ENCODE data around the gene FBXL4.

FBXL4 gene

GRCh38 chr6:98887650-98888049 lies 60.1 kb downstream of the FBXL4 start:
- Histone ChIP-seq H3K4me3 (ENCODE audit: low read depth in 1 of 2, low read length in 2 of 2) (no peak overlapping the region), H3K79me2 (ENCODE audit: insufficient read depth, low read length) (no peaks in the 10 kb centered on the region), H3K9ac (ENCODE audit: low read depth, low read length) (no peak overlapping the region), H3K4me1 (ENCODE audit: insufficient read depth, low read length) (no peaks in the 10 kb centered on the region), H3K36me3 (ENCODE audit: insufficient read depth, low read length) (peaks cover 40% of the 10 kb centered on the region; the same call in 1 of the 2 replicates), H3K4me2 (ENCODE audit: insufficient read depth, low read length) (no peak overlapping the region), H3K27me3 (ENCODE audit: insufficient read depth, low read length, poor library complexity) (no peaks in the 10 kb centered on the region), H2AFZ (ENCODE audit: low read depth, low read length) (no peak overlapping the region), H3K9me3 (ENCODE audit: insufficient read depth, low read length, severe bottlenecking) (no peaks in the 10 kb centered on the region), H4K20me1 (ENCODE audit: insufficient read depth, low read length) (no peaks in the 10 kb centered on the region), H3K27ac (ENCODE audit: low read length) (no peak overlapping the region)
- DNase-seq (no peak), ATAC-seq (ENCODE audit: insufficient read depth, low read depth) (no peak)
- TF ChIP-seq EZH2 (IDR thresholded peaks at IDR 0.05; ENCODE audit: borderline replicate concordance, low read depth, low read length, severe bottlenecking) (no peak), CTCF (IDR thresholded peaks at IDR 0.05; ENCODE audit: borderline replicate concordance, extremely low read depth, low read length, poor library complexity, severe bottlenecking) (no peak)

GRCh38 chr6:98885330-98885729 lies 62.4 kb downstream of the FBXL4 start:
- TF ChIP-seq CTCF (IDR thresholded peaks at IDR 0.05; ENCODE audit: borderline replicate concordance, extremely low read depth, low read length, poor library complexity, severe bottlenecking): no peak
- TF ChIP-seq EZH2 (IDR thresholded peaks at IDR 0.05; ENCODE audit: borderline replicate concordance, low read depth, low read length, severe bottlenecking): no peak
- no peak overlapping the region for H3K4me2 ChIP-seq (ENCODE audit: insufficient read depth, low read length)
- no peak overlapping the region for H3K9ac ChIP-seq (ENCODE audit: low read depth, low read length)
- H3K79me2 ChIP-seq (ENCODE audit: insufficient read depth, low read length): no peaks in the 10 kb centered on the region
- H4K20me1 ChIP-seq (ENCODE audit: insufficient read depth, low read length): no peaks in the 10 kb centered on the region
- no peak overlapping the region for H3K4me3 ChIP-seq (ENCODE audit: low read depth in 1 of 2, low read length in 2 of 2)
- ATAC-seq (ENCODE audit: insufficient read depth, low read depth): no peak
- DNase-seq: no peak
- H3K27me3 ChIP-seq (ENCODE audit: insufficient read depth, low read length, poor library complexity): no peaks in the 10 kb centered on the region
- no peak overlapping the region for H3K27ac ChIP-seq (ENCODE audit: low read length)
- no peaks in the 10 kb centered on the region for H3K9me3 ChIP-seq (ENCODE audit: insufficient read depth, low read length, severe bottlenecking)
- no peak overlapping the region for H2AFZ ChIP-seq (ENCODE audit: low read depth, low read length)
- peaks cover 33% of the 10 kb centered on the region; the same call in 1 of the 2 replicates for H3K36me3 ChIP-seq (ENCODE audit: insufficient read depth, low read length)
- no peaks in the 10 kb centered on the region for H3K4me1 ChIP-seq (ENCODE audit: insufficient read depth, low read length)

DNA sequence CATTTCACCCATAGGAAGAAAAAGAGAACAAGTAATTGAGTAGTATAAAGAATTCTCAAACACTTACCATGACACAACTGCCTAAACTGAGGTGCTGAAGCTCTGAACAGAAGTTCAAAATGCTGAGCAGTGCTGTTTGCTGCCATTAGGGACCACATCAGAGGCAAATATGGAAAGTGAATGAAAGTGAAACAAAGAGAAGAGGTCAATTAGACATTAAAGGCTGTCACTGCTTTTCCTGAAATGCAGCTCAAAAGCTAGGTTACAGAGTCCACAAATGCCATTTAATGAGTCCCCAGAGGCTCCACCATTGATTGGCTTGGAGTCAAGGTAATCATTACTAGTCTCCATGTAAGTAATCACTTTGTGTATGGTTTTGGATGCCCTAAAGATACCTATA lies 67.3 kb downstream of the FBXL4 start:
- no peak overlapping the region for H3K4me2 ChIP-seq (ENCODE audit: insufficient read depth, low read length)
- no peaks in the 10 kb centered on the region for H3K27me3 ChIP-seq (ENCODE audit: insufficient read depth, low read length, poor library complexity)
- H3K4me3 ChIP-seq (ENCODE audit: low read depth in 1 of 2, low read length in 2 of 2): no peak overlapping the region
- peaks cover 32% of the 10 kb centered on the region for H3K36me3 ChIP-seq (ENCODE audit: insufficient read depth, low read length)
- no peaks in the 10 kb centered on the region for H3K9me3 ChIP-seq (ENCODE audit: insufficient read depth, low read length, severe bottlenecking)
- H3K27ac ChIP-seq (ENCODE audit: low read length): no peak overlapping the region
- H2AFZ ChIP-seq (ENCODE audit: low read depth, low read length): no peak overlapping the region
- no peaks in the 10 kb centered on the region for H3K79me2 ChIP-seq (ENCODE audit: insufficient read depth, low read length)
- H3K9ac ChIP-seq (ENCODE audit: low read depth, low read length): no peak overlapping the region
- H3K4me1 ChIP-seq (ENCODE audit: insufficient read depth, low read length): no peaks in the 10 kb centered on the region
- H4K20me1 ChIP-seq (ENCODE audit: insufficient read depth, low read length): no peaks in the 10 kb centered on the region
- peak; percentile 97 for ATAC-seq (ENCODE audit: insufficient read depth, low read depth)
- peak; percentile 28 for DNase-seq
- TF ChIP-seq EZH2 (IDR thresholded peaks at IDR 0.05; ENCODE audit: borderline replicate concordance, low read depth, low read length, severe bottlenecking): no peak
- TF ChIP-seq CTCF (IDR thresholded peaks at IDR 0.05; ENCODE audit: borderline replicate concordance, extremely low read depth, low read length, poor library complexity, severe bottlenecking): no peak

DNA sequence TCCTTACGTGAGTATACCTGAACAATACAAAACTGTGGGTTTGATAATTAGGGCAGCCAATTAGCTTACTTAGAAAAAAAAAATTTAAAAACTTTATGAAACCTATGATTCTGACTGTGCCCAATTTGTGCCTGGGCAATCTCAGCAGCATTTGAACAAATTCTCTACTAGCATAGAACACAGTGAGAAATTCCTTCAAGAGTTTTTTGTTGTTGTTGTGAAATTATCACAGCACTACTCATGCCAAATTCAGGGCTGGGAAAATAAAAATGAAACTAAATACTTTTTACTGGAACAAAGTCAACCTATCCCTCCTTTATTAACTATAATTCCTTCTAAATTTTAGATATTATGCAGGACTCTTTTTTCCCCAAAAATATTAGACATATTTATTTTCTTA lies 70.5 kb downstream of the FBXL4 start:
- no peak overlapping the region for H3K9ac ChIP-seq (ENCODE audit: low read depth, low read length)
- H3K4me3 ChIP-seq (ENCODE audit: low read depth in 1 of 2, low read length in 2 of 2): no peak overlapping the region
- H3K79me2 ChIP-seq (ENCODE audit: insufficient read depth, low read length): no peaks in the 10 kb centered on the region
- no peak for ATAC-seq (ENCODE audit: insufficient read depth, low read depth)
- TF ChIP-seq CTCF (IDR thresholded peaks at IDR 0.05; ENCODE audit: borderline replicate concordance, extremely low read depth, low read length, poor library complexity, severe bottlenecking): no peak
- H2AFZ ChIP-seq (ENCODE audit: low read depth, low read length): no peak overlapping the region
- H3K36me3 ChIP-seq (ENCODE audit: insufficient read depth, low read length): peaks cover 36% of the 10 kb centered on the region
- no peaks in the 10 kb centered on the region for H3K9me3 ChIP-seq (ENCODE audit: insufficient read depth, low read length, severe bottlenecking)
- H3K27ac ChIP-seq (ENCODE audit: low read length): no peak overlapping the region
- no peaks in the 10 kb centered on the region for H3K4me1 ChIP-seq (ENCODE audit: insufficient read depth, low read length)
- H3K4me2 ChIP-seq (ENCODE audit: insufficient read depth, low read length): no peak overlapping the region
- no peaks in the 10 kb centered on the region for H3K27me3 ChIP-seq (ENCODE audit: insufficient read depth, low read length, poor library complexity)
- H4K20me1 ChIP-seq (ENCODE audit: insufficient read depth, low read length): no peaks in the 10 kb centered on the region
- DNase-seq: no peak

Measured in DND-41 (cell line).